Neural crest cell (in vitro differentiated cells): ENCODE measurements around the gene SLC25A48. TPM values are rescaled to one million over a fixed set of nuclear protein-coding genes. Genes with fewer than 3 reads are reported as not detected.

Experiments
- DNase-seq: peaks from one replicate; pipeline ENCODE4 v3.0.0; 2021; ENCODE audit warnings: low read depth, mixed read lengths, low spot score
- H3K27ac Mint-ChIP-seq: one replicate; pipeline ENCODE4 v1.8.0; 2021; ENCODE audit warnings: mild to moderate bottlenecking, mixed read lengths; ENCODE audit not compliant: unreplicated experiment
- H3K27me3 Mint-ChIP-seq: 2 replicates; pipeline ENCODE4 v1.8.0; 2021; ENCODE audit warnings: low read depth, mild to moderate bottlenecking, mixed read lengths
- H3K36me3 Mint-ChIP-seq: 2 replicates; pipeline ENCODE4 v1.8.0; 2021; ENCODE audit warnings: low read depth, mild to moderate bottlenecking, mixed read lengths
- H3K4me1 Mint-ChIP-seq: 2 replicates; pipeline ENCODE4 v1.8.0; 2021; ENCODE audit warnings: mixed read lengths
- H3K4me3 Mint-ChIP-seq: one replicate; pipeline ENCODE4 v1.8.0; 2021; ENCODE audit warnings: mild to moderate bottlenecking, mixed read lengths
- H3K9me3 Mint-ChIP-seq: 2 replicates; pipeline ENCODE4 v1.8.0; 2021; ENCODE audit warnings: mixed read lengths
- CTCF ChIP-seq: fragments of 200-600 bp; sonication (generic); conservative IDR thresholded peaks from 2 replicates; pipeline ENCODE4 v1.5.0; 2021; ENCODE audit warnings: antibody characterized with exemption, mild to moderate bottlenecking
- total RNA-seq: library from RNA; stranded (reverse); gene quantifications from 2 replicates; pipeline ENCODE4 v1.2.1, GENCODE V29; 2021

Gene SLC25A48
- total RNA-seq, 1 donor from 2014 or later, result not detected

DNA sequence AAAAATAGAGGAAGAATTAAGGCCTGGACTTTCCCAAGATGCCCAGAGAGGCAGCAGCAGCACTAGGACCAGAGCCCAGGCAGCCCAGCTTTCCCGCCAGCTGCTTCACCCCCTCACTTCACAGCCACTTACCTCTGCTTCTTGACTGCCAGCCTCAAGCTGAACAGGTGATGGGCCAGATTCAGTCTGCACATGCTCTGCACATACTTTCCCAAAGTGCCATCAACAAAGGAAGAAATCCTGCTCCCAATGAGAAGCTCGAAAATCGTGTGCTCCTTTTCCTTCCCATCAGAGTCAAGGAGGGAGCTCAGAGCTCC lies 4.1 kb upstream of the SLC25A48 start:
- TF ChIP-seq CTCF, result no peak
- H3K36me3 Mint-ChIP-seq, result no peaks in the 10 kb centered on the region
- no peak overlapping the region for H3K27ac Mint-ChIP-seq
- H3K4me1 Mint-ChIP-seq, result peaks cover 7% of the 10 kb centered on the region
- no peaks in the 10 kb centered on the region for H3K9me3 Mint-ChIP-seq
- peaks cover 68% of the 10 kb centered on the region for H3K27me3 Mint-ChIP-seq
- no peak overlapping the region for H3K4me3 Mint-ChIP-seq
- DNase-seq, result no peak

GRCh38 chr5:135830876-135831275 lies 3.6 kb upstream of the SLC25A48 start:
- no peak for TF ChIP-seq CTCF
- no peak overlapping the region for H3K27ac Mint-ChIP-seq
- no peaks in the 10 kb centered on the region for H3K36me3 Mint-ChIP-seq
- peaks cover 7% of the 10 kb centered on the region for H3K4me1 Mint-ChIP-seq
- peaks cover 74% of the 10 kb centered on the region for H3K27me3 Mint-ChIP-seq
- DNase-seq, result no peak
- no peak overlapping the region for H3K4me3 Mint-ChIP-seq
- H3K9me3 Mint-ChIP-seq, result no peaks in the 10 kb centered on the region

DNA sequence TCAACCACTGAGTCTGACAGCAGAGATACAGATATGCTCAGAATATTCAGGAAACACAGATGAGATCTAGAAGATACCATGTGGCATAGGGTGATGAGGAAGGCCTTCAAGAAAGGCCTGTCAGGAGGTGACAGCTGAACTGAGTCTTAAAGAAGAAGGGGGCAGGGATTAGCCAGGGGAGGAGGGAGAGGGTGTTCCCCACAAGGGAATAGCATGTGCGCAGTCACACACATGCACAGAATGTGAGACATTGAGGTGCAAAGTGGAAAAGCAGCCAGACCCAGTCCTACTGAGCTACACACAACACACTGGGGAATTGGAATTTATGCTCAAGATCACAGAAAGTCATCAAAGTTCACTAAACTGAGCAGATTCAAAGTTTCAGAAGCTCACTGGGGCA lies 3.0 kb upstream of the SLC25A48 start:
- H3K4me3 Mint-ChIP-seq, result no peak overlapping the region
- no peak for DNase-seq
- no peak for TF ChIP-seq CTCF
- no peaks in the 10 kb centered on the region for H3K36me3 Mint-ChIP-seq
- H3K27ac Mint-ChIP-seq, result peak overlapping the region; percentile 45
- H3K27me3 Mint-ChIP-seq, result peaks cover 79% of the 10 kb centered on the region
- H3K9me3 Mint-ChIP-seq, result no peaks in the 10 kb centered on the region
- H3K4me1 Mint-ChIP-seq, result peaks cover 7% of the 10 kb centered on the region

DNA sequence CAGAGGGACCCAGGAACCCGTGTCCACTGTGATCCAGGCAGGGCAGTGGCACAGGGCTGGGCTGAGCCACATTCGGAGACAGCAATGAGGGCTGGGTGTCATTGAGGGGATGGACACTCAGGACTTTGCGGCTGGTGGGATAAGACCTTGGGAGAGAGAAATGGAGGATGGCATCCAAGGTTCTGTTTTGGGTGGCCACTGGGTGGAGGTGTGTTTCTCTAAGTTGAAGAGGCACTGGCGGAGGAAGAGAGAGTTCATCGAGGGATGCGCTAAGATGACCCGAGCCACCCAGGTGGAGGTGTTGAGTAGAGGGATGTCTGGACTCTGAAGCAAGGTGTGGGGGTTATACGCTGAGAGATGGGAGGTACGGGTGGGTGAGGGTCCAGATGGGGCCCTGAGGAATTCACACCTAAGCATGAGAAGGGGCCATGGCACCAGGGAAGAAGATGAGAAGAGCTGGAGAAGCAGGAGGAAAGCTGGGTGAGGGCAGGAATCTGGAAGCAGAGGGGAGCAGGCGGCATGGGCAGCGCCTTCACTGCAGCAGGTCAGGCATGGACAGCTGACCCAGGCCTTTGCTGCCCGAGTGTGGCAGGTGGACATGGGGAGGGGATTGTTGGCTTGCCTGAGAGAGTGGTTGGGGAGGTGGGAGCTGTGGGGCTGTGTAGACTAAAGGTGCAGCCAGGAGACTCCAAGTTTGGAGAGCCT lies 2.5 kb upstream of the SLC25A48 start:
- Mint-ChIP-seq H3K4me3 (no peak overlapping the region), H3K27me3 (peaks cover 81% of the 10 kb centered on the region), H3K27ac (peak overlapping the region; percentile 45), H3K4me1 (peaks cover 7% of the 10 kb centered on the region), H3K9me3 (no peaks in the 10 kb centered on the region), H3K36me3 (no peaks in the 10 kb centered on the region)
- no peak for DNase-seq
- no peak for TF ChIP-seq CTCF

DNA sequence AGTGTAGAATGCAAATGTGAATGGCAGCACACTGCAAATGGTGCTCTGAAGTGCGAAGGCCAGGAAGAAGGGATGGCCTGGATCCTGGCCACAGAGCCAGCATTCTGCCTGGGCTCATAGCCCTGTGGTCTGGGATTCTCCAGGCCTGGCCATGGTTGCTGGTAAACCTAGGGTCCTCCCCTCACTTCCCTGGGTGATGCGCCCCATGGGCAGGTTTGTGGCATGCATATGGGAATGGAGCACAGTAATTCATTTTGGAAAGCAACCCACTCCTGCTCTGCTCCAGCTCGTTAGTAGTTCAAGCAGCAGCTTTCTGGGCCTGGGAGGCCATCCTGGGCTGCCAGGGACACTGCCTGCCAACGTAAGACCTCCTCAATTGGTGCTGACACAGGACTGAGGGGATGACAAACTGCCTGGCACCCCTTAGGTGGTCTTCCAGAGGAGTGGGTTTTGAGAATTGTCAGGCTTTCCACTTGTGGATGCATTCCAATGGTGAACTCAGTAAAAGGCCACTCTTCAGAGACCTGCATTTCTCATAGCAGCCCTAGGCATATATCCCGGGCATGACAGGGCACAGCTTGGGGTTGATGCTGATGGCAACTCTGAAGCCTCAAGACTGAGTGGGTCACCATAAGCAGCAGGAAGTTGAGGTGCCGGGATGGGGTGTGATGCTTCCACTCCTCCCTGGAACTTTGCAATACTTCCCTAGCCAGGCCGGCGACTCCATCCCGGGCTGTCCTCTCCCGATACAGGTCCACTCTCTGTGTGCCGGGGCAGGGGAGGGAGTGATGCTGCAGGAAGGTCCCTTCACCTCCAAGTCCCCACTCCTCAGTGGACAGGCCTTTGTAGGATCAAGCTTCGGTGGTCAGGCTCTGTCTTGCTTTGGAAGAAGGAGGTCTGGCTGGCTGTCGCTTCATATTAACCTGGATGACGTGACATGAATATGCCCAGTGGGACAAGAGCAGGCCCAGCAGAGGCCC lies 1.2 kb upstream of the SLC25A48 start:
- DNase-seq, result no peak

More for the DNA sequence above, 1.2 kb upstream of the SLC25A48 start:
- TF ChIP-seq CTCF, result no peak
- Mint-ChIP-seq H3K4me3 (no peak overlapping the region), H3K9me3 (peaks cover 5% of the 10 kb centered on the region), H3K4me1 (peaks cover 7% of the 10 kb centered on the region), H3K27me3 (peaks cover 88% of the 10 kb centered on the region), H3K36me3 (peaks cover 5% of the 10 kb centered on the region), H3K27ac (no peak overlapping the region)
